Stimulated activated naive CD4-positive, alpha-beta T cell (primary cell): ENCODE measurements around the gene SMG6.
A peak's percentile ranks its signal among the peaks of the same experiment; 100 is the strongest.

Source experiments
- DNase-seq, 6 experiments: peaks; one replicate each; lab custom pipeline; 2025; lab: John Stamatoyannopoulos, UW

Gene SMG6

GRCh38 chr17:2105663-2106062 is 197.9 kb downstream of the SMG6 start:
- no peak for DNase-seq

- DNase-seq: no peak
Observed at GRCh38 chr17:2102931-2103809, 200.4 kb downstream of the SMG6 start.

DNA sequence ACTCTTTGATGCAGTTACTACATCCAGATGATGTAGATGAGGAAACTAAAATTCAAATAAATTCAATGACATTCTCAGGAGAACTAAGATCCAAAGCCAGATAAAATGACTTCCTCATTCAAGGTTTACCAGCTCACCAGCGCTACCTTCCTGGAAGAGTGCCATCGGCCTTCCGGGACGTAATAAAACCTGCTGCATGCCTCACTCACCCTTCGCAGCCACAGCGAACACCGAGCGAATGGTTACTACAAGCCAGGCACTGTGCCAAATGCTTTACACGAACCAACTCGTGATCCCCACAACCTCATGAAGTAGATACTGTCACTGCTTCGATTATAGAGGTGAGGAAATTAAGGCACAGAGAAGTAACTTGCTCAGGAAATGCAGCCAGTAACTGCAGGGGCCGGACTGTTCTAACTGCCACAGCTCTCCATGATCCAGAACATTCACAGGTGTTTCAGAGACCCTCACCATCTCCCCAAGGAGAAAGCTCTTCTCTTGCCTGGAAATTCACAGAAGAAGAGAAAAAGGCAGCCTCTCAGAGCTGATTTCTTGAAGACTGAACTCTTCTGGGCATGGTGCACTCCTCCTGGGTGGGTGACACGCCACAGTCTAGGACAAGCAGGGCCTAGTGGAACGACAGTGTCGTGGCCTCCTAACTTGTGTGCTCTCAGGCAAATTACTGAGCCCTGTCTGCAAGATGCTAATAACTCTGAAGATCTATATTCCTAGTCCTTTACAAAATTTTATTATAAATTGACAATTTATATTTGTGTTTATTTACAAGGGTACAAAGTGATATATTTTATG is 201.9 kb downstream of the SMG6 start:
- DNase-seq: peak; percentile 21 to 73 (median 56)

- no peak for DNase-seq
Observed at GRCh38 chr17:2095536-2095910, 208.1 kb downstream of the SMG6 start.

GRCh38 chr17:2094891-2095535 is 208.6 kb downstream of the SMG6 start:
- no peak for DNase-seq

GRCh38 chr17:2093349-2093748 is 210.2 kb downstream of the SMG6 start:
- DNase-seq: no peak

GRCh38 chr17:2092253-2092652 is 211.3 kb downstream of the SMG6 start:
- no peak for DNase-seq

- DNase-seq: no peak
Observed at GRCh38 chr17:2090804-2091534, 212.6 kb downstream of the SMG6 start.

DNA sequence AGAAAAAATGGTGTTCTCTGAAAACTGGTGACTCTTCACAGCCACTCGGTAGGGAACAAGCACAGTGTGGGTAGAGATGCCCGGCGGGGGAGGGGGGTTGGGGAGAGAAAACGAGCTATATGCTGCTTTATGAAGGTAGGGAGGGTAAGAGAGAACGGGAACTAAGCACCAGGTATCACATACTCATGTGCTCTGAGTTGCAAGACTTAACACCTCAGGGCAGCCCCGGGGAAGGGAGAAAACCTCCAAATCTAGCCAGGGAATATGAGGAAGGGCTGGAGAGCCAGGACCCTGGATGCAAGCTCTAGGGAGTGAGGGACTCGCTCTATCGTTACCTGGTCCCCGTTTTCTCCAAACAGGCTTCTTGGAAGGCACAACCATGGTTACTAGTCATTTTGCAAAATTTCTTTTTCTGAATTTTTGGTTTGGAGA is 213.4 kb downstream of the SMG6 start:
- DNase-seq: peak in 4 of 6 experiments; percentile 2 to 20 (median 6)

DNA sequence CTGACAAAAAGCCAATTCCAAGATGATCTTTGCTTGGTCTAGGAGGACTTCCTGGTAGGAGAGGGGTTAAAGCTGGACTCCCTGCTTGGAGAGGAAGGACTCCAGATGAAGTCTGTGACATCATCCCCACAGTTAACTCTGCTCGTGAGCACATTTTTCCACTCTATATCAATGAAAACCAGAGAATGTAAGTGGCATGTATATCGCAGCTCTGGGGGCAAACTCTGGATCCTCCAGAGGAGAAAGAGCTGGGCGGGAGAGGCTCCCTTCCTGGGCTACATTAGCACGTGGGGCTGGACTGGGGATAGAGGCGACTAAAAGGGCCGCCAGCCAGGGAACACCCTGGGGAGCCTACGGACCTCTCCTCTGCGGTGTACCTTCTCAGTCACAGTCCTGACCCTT is 214.6 kb downstream of the SMG6 start:
- DNase-seq: no peak

DNA sequence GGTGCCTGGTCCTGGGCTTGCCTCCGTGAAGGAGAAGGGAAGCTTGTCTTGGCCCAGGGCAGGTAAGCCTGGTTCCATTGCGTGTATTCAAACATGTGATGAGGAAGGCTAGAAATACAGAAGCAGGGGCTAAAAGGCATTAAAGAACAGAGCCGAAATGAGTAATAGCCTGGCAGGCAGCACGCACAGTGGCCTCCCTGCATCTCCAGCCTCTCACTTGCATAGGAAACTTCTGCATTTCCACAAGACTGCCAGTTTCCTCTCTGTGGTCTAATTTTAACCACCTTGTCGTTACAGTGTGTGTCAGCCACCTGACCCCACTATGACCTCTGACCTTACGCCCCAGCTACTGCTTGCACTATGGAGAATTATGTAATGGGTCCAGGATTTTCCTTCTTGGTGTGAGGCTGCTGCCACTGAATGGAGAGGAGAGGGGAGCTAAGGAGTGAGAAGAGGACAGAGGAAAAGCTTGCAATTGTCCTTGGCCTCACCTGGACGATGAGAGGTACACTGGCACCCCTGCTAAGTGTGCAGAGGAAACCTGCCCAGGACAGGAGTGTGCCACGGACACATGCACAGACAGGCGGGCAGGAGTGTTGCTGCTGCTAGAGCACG is 215.9 kb downstream of the SMG6 start:
- no peak for DNase-seq

DNA sequence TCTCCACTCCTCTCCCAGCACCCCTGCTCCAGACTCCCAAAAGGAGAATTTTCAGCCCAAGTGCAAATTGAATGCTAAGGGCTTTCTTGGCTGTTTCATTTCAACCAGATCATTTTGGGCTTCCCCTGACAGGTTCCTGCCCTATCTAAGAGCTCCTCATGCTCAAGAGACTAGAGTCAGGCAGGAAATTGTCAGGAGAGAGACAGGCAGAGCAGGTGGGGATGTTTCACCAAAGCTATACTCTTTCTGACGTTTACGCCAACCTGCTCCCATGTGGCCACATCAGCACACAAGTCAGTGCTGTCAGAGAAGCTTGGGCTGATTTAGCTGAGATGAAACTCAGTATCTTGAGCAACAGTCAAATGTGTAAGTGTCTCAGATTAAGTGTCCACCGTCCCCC is 217.3 kb downstream of the SMG6 start:
- no peak for DNase-seq

DNA sequence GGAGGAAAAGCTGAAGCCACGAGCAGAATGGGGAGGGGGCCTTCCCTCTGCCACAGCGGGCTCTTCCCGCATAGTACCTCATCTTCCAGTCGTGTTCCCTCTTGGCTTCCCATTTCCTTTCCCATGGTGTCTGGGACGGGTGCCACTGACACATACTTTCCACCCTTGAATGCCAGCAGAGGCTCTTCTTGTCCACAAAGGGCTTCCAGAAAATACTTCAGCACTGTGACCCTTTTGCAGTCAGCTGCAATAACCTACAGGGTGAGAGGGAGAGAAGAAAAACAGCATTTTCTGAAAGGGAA is 218.0 kb downstream of the SMG6 start:
- no peak for DNase-seq

DNA sequence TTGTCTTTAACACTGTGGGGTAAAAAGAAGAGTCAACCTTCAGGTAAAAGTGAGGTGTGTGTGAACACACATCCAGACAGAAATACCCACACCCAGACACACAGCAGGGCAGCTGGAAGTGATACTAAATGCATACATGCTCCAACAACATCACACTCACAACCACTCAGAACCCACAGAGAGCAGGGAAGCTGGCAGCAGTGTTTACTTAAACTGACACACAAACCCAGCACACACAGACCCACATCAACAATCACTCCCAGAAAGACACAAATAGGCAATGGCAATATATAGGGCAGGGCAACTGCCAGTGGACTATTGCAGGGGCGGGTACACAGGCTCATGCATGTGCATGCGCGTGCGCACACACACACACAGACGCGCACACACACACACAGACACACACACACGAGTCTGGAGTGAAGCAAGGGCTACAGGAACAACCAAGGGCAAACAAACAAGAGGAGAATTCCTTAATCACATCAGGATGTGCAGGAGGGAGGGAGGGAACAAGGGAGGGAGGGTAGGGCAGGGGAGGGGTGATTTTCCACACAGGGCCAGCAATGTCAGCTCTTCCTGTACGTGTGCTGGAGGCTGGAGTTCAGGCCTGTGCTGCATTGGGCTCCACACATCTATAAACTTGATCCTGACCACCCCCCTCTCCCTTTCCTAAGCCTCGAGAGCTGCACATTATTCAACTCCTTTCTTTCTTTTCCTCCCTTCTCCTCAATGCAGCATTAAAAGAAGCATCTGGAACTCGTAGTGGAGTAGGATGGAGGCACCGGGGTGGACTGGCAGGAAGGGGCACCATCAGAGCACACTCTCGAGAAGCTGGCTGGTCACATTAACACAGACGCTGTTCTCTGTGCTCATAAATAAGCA is 218.6 kb downstream of the SMG6 start:
- no peak for DNase-seq

DNA sequence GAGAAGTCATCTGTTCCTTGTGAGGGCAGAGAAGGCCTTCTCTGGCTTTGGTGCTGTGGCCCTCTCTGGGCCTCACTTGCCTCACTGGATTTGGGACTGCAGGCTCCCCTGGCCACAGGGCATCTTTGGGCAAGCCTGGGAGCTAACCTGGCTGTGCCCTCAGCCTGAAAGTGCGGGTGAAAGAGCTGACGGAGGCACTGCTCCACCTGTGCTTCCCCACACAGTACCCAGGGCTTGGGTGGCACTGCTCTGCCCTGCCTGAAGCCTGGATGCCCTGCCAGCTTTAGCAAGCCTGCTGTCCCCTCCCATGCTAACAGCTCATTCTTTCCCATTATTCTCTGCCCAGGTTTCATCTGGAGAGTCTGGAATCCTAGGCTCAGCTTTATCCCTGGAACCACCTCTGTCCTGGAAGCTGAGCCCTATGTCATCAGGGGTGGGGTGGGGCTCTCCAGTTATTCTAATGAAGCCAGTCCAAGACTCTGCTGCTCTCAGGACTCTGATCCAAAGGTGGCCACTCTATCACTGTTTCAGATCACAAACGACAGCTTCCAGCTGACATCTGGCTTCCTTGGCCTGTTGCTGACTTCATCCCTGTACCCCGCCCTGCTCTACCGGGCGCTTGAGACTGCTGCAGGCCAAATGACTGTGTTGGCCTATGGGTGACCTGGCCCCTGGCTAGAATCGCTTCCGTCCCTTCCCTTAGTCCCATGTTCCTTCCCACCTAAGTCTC is 219.4 kb downstream of the SMG6 start:
- DNase-seq: no peak

- no peak for DNase-seq
Observed at GRCh38 chr17:2083613-2084035, 220.0 kb downstream of the SMG6 start.

GRCh38 chr17:2082003-2082781 is 221.4 kb downstream of the SMG6 start:
- DNase-seq: no peak

- no peak for DNase-seq
Observed at GRCh38 chr17:2081564-2081963, 222.0 kb downstream of the SMG6 start.

GRCh38 chr17:2077040-2077439 is 226.5 kb downstream of the SMG6 start:
- DNase-seq: no peak
